IPS-NIHi7 (cell line): ENCODE data around the gene TMEM220.

Experiments
- DNase-seq: peaks from one replicate; pipeline ENCODE4 v3.0.0; 2012; ENCODE audit warnings: mixed read lengths; ENCODE audit errors: extremely low spot score

The TMEM220 gene

GRCh38 chr17:10729334-10730193 lies at the start of gene TMEM220:
TSS of gene TMEM220 (minus strand) at chr17:10730023. CDS start at chr17:10729851, 172 bp downstream.
- peak; percentile 85 for DNase-seq

DNA sequence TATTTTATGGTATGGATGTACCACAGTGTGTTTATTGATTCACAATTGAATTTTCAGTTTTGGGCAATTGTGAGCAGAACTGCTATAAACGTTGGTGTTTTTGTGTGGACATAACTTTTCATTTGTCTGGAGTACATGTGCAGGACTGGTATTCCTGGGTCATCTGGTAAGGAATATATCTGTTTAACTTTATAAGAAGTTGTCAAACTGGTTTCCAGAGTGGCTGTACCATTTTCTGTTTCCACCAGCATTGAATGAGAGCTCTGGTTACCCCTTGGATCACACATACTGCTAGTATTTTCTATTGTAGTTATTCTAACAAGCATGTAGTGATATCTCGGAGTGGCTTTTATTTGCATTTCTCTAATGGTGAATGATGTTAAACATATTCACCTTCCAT lies 49.8 kb upstream of the TMEM220 start:
- DNase-seq: no peak

- DNase-seq: no peak
Observed at GRCh38 chr17:10777890-10778289, 48.1 kb upstream of the TMEM220 start.

GRCh38 chr17:10777131-10777807 lies 47.4 kb upstream of the TMEM220 start:
- DNase-seq: no peak

GRCh38 chr17:10776381-10776780 lies 46.6 kb upstream of the TMEM220 start:
- no peak for DNase-seq

- no peak for DNase-seq
Observed at GRCh38 chr17:10775740-10776356, 46.0 kb upstream of the TMEM220 start.

DNA sequence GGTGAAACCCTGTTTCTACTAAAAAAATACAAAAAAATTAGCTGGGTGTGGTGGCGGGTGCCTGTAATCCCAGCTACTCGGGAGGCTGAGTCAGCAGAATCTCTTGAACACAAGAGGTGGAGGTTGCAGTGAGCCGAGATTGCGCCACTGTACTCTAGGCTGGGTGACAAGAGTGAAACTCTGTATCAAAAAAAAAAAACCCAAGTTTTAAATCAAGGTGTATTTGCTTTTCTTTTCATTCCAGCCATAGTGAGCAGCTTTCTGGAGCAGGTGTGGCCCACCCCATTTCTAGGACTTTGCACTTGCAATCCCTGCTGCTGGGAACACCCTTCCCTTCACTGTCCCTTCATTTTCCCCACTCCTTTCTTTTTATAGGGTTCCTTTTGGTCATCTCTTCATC lies 45.2 kb upstream of the TMEM220 start:
- no peak for DNase-seq

DNA sequence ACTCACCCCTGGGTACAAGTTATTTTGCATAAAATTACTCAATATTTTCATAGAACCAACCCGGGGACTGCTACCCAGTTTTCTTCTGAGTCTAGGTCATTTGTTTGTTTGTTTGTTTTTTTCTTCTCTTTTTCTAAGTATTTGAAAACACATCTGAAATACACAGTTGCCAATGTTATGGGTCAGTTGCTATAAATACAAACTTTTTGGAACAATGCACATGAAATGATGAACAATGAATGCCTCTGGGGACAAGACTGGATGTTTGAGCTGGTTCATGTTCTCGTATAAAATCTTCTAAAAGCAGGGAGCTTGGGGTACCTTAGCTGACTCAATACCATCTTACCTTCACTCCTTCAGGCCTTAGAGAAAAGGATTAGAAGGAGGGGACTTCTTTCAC lies 43.6 kb upstream of the TMEM220 start:
- no peak for DNase-seq

- DNase-seq: peak; percentile 77
Observed at GRCh38 chr17:10772425-10773380, 42.9 kb upstream of the TMEM220 start.

DNA sequence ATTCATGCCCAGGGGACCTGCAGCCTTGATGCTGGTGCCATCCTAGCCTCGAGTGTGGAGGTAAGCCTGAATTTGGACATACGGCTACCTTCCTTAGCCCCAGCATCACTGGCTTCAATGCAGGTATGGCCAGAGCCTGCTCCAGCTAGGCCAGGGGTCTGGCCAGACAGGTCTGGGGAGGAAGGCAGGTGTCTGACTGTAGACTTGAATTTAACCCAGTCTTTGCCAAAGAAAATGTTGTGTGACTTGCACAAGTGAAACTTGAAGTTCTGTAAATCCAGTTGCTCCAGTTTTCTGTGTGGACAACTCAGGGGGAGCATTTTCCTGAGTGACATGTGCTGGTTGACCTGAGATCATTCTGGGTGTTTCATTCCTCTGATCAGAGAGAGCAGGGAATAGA lies 41.3 kb upstream of the TMEM220 start:
- no peak for DNase-seq

GRCh38 chr17:10769840-10770239 lies 40.0 kb upstream of the TMEM220 start:
- DNase-seq: no peak

DNA sequence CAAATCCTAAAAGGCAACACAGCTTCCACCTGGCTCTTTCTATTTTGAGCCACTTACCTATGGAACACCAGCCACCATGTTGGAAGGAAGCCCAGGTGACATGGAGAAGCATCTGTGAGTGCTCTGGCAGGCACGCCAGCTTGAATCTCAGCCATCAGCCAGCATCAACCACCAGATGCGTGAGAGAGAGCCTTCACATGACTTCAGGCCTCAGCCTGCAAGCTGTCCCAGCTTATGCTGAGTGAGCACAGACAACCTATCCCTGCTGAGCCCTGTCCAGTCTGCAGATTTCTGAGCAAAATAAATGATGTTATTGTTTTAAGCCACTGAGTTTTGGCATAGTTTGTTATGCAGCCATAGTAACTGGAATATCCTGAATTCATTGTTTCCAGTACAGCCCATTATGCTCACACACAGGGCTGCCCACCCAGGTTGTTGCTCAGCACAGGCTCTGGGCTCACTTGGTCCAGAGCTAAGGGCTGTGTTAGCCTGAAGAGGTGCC lies 39.0 kb upstream of the TMEM220 start:
- DNase-seq: no peak

GRCh38 chr17:10767232-10767631 lies 37.4 kb upstream of the TMEM220 start:
- no peak for DNase-seq

DNA sequence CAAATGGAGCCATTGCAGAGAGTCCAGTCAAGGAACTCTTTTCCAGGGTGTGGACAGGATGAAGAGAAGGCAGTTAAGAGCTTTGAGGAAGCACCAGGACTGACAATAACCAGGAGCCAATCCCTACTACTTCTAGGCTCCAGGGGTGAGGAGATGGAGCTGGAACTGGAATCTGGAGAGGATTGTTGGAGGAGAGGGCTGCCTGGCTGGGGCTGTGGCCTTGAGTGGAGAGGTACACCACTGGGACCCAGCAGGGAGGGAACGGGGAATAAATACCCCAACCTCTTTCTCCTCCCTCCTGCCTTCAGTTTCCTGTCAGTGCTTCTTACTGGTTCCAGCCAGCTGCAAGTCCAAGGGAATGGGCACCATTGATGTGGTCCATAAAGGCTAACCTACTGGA lies 32.2 kb upstream of the TMEM220 start:
- DNase-seq: no peak

DNA sequence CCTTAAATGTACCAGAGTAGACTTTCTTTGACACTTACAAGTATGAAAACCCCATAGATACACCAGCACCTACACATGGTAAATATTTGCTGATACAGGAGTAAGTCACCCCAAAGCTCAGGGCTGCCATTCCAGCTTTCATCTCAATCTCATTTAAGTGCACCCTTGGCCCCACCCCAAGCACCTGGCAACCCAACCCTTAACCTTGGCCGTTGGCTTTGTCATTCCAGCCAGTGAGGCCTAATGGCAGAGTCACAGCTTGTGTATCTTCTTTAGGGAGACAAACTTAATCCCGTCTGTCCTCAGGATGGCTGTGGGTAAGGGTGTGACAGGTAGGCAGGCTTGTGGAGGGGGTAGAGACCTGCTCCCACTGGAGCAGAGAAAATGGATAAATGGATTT lies 31.5 kb upstream of the TMEM220 start:
- DNase-seq: no peak

DNA sequence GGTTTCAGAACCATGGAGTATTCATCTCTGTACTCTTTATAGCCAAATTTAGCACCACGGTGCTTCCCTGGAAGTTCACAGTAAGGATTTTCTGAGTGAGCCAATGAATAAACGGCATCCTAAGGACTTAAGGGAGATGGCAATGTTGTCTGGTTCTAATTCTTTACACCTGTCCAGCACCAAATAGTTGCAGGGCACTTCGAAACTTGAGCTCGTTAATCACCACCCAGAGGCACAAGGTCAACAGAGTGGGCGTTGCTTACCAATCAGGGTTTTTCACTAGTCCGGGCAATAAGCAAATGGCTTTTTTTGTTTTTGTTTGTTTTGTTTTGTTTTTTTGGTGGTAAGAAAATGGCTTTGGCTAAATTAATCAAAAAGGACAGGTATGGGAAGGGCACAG lies 28.2 kb upstream of the TMEM220 start:
- DNase-seq: no peak

- DNase-seq: no peak
Observed at GRCh38 chr17:10757647-10758046, 27.8 kb upstream of the TMEM220 start.

GRCh38 chr17:10757067-10757466 lies 27.2 kb upstream of the TMEM220 start:
- no peak for DNase-seq

DNA sequence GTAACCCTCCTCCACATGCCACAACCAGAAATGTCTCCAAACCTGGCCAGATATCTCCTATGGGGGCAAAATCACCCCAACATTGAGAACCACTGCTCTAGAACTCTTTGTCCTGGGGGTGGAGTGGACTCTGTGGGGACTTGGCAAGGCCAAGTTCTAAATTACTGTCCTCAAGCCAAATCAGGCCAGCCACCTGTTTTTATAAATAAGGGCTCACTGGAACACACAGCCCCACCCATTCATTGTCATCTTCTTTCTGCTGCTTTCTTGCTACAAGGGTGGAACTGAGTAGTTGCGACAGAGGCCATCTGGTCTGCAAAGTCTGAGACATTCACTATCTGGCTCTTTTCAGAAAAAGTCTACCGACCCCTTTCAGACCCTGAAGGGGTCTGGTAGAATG lies 26.8 kb upstream of the TMEM220 start:
- DNase-seq: no peak

- no peak for DNase-seq
Observed at GRCh38 chr17:10756185-10756584, 26.4 kb upstream of the TMEM220 start.

DNA sequence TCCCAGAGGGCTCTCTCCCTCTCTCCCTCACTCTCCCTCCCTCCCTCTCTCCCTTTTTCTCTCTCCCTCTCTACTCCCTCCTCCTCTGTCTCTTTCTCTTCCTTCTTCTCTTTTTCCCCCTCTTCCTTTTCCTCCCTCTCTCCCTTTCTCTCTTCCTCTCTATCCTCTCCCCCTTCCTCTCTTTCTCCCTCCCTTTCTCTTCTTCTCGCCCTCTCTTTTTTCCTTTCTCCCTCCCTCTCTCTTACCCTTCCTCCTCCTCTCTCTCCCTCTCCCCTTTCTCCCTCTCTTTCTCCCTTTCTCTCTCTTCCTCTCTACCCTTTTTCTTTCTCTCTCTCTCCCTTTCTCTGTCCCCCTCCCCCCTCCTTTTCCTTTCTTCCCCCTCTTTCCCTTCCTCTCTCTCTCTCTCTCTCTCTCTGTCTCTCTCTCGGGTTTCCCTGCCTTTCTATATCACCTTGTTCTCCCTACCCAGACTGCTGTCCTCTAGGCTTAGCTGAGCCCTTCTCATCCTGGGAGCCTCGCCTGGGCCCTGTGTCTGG lies 25.8 kb upstream of the TMEM220 start:
- DNase-seq: no peak
